GM12874 (cell line): ENCODE results near the gene FAM117B.

ENCODE experiments used
- CTCF ChIP-seq: IDR thresholded peaks from 2 replicates; pipeline ENCODE4 v1.5.1; 2011; ENCODE audit warnings: low read depth, mild to moderate bottlenecking, control low read depth, low read length, moderate library complexity; ENCODE audit not compliant: insufficient read depth

The FAM117B gene

GRCh38 chr2:202639231-202639630 is 4.5 kb downstream of the FAM117B start:
- no peak for TF ChIP-seq CTCF

- no peak for TF ChIP-seq CTCF
These were observed 7.8 kb downstream of the FAM117B start for GRCh38 chr2:202642567-202642966.

GRCh38 chr2:202643012-202643858 is 8.5 kb downstream of the FAM117B start:
- TF ChIP-seq CTCF, result no peak

- no peak for TF ChIP-seq CTCF
These were observed 17.4 kb downstream of the FAM117B start for GRCh38 chr2:202652119-202652518.

- no peak for TF ChIP-seq CTCF
These were observed 19.1 kb downstream of the FAM117B start for GRCh38 chr2:202653890-202654289.

GRCh38 chr2:202657876-202658275 is 23.1 kb downstream of the FAM117B start:
- no peak for TF ChIP-seq CTCF

GRCh38 chr2:202660796-202661195 is 26.0 kb downstream of the FAM117B start:
- TF ChIP-seq CTCF, result no peak
